ENCODE data around the gene ZNF205. TPM values are rescaled to one million over a fixed set of nuclear protein-coding genes. Genes with fewer than 3 reads are reported as not detected.
A peak's percentile ranks its signal among the peaks of the same experiment; 100 is the strongest.

Gene ZNF205
- total and polyA plus RNA-seq, 2 of the 13 experiments (the other 11 are each of a cell fraction or from before 2014, with no cell fraction given): 5.8 to 10.2 TPM

DNA sequence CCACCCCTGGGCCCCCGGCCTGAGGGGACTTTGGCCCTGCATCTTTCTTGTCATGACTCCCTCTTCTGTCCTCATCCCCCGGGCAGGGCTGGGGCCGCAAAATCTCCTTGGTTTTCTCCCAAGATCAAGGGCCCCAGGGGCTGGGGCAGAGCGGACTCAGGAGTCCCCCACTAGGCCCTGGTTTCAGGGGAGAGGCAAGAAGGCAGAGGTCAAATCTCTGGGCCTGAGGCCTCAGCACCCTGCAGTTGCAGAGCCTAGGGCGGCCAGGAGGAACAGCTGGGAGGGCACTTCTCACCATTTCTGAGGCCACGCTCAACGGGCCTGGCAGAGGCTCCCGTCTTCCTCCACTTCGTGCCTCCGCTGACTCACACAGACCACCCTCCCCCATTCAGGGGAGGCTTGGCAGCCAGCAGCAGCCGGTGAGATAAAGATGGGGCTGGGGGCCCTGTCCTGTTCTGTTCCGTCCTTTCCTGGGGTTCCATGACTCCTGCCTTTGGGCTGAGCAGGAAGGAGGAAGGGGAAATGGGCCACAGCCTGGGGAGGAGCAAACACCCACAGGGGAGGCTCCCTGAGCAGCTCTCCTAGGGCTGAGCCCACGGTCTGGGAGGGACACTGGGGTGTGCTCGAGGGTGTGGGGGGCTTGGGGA lies 25.7 kb upstream of the ZNF205 start (continued):
- TF ChIP-seq, protein P1, sequence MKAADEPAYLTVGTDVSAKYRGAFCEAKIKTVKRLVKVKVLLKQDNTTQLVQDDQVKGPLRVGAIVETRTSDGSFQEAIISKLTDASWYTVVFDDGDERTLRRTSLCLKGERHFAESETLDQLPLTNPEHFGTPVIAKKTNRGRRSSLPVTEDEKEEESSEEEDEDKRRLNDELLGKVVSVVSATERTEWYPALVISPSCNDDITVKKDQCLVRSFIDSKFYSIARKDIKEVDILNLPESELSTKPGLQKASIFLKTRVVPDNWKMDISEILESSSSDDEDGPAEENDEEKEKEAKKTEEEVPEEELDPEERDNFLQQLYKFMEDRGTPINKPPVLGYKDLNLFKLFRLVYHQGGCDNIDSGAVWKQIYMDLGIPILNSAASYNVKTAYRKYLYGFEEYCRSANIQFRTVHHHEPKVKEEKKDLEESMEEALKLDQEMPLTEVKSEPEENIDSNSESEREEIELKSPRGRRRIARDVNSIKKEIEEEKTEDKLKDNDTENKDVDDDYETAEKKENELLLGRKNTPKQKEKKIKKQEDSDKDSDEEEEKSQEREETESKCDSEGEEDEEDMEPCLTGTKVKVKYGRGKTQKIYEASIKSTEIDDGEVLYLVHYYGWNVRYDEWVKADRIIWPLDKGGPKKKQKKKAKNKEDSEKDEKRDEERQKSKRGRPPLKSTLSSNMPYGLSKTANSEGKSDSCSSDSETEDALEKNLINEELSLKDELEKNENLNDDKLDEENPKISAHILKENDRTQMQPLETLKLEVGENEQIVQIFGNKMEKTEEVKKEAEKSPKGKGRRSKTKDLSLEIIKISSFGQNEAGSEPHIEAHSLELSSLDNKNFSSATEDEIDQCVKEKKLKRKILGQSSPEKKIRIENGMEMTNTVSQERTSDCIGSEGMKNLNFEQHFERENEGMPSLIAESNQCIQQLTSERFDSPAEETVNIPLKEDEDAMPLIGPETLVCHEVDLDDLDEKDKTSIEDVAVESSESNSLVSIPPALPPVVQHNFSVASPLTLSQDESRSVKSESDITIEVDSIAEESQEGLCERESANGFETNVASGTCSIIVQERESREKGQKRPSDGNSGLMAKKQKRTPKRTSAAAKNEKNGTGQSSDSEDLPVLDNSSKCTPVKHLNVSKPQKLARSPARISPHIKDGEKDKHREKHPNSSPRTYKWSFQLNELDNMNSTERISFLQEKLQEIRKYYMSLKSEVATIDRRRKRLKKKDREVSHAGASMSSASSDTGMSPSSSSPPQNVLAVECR (CRISPR knock-in tag; IDR thresholded peaks at IDR 0.05; ENCODE audit: borderline replicate concordance): peak; percentile 52; the same call in 1 of the 2 replicates
- TF ChIP-seq SRSF1 (optimal IDR thresholded peaks at IDR 0.05; ENCODE audit: low read depth, low read length) (peak; percentile 89), ZBTB20 (CRISPR knock-in tag; IDR thresholded peaks at IDR 0.05; ENCODE audit: borderline replicate concordance, low read depth) (peak; percentile 28; the same call in 1 of the 2 replicates), KDM4B (CRISPR knock-in tag; IDR thresholded peaks at IDR 0.05) (0 out of 2 replicates have a peak, but pooled peaks have one; percentile 27), POGZ (CRISPR knock-in tag; IDR thresholded peaks at IDR 0.05) (0 out of 2 replicates have a peak, but pooled peaks have one; percentile 5), KLF6 (CRISPR knock-in tag; IDR thresholded peaks at IDR 0.05) (0 out of 2 replicates have a peak, but pooled peaks have one; percentile 12), ERF (CRISPR knock-in tag; IDR thresholded peaks at IDR 0.05) (peak; percentile 11; the same call in 1 of the 2 replicates), PAX8 (CRISPR knock-in tag; IDR thresholded peaks at IDR 0.05; ENCODE audit: borderline replicate concordance) (peak; percentile 74; the same call in 1 of the 2 replicates), ETV5 (CRISPR knock-in tag; IDR thresholded peaks at IDR 0.05; ENCODE audit: borderline replicate concordance) (peak; percentile 86), SKIL (CRISPR knock-in tag; IDR thresholded peaks at IDR 0.05; ENCODE audit: borderline replicate concordance) (peak; percentile 30; the same call in 1 of the 2 replicates), MEIS2 (CRISPR knock-in tag; IDR thresholded peaks at IDR 0.05) (peak; percentile 29; the same call in 1 of the 2 replicates), KLF16 (CRISPR knock-in tag; IDR thresholded peaks at IDR 0.05) (peak in 1 of 2 experiments; percentile 22; a peak in 1 of 4 replicates)
- TF ChIP-seq, protein P2, sequence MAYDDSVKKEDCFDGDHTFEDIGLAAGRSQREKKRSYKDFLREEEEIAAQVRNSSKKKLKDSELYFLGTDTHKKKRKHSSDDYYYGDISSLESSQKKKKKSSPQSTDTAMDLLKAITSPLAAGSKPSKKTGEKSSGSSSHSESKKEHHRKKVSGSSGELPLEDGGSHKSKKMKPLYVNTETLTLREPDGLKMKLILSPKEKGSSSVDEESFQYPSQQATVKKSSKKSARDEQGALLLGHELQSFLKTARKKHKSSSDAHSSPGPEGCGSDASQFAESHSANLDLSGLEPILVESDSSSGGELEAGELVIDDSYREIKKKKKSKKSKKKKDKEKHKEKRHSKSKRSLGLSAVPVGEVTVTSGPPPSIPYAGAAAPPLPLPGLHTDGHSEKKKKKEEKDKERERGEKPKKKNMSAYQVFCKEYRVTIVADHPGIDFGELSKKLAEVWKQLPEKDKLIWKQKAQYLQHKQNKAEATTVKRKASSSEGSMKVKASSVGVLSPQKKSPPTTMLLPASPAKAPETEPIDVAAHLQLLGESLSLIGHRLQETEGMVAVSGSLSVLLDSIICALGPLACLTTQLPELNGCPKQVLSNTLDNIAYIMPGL (CRISPR knock-in tag; IDR thresholded peaks at IDR 0.05; ENCODE audit: borderline replicate concordance in 1 of 2, low read depth in 1 of 2): peak in 1 of 2 experiments; percentile 33; a peak in 2 of 4 replicates
- TF ChIP-seq, protein P3, sequence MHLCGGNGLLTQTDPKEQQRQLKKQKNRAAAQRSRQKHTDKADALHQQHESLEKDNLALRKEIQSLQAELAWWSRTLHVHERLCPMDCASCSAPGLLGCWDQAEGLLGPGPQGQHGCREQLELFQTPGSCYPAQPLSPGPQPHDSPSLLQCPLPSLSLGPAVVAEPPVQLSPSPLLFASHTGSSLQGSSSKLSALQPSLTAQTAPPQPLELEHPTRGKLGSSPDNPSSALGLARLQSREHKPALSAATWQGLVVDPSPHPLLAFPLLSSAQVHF (CRISPR knock-in tag; IDR thresholded peaks at IDR 0.05): no peak
- TF ChIP-seq, protein P4, sequence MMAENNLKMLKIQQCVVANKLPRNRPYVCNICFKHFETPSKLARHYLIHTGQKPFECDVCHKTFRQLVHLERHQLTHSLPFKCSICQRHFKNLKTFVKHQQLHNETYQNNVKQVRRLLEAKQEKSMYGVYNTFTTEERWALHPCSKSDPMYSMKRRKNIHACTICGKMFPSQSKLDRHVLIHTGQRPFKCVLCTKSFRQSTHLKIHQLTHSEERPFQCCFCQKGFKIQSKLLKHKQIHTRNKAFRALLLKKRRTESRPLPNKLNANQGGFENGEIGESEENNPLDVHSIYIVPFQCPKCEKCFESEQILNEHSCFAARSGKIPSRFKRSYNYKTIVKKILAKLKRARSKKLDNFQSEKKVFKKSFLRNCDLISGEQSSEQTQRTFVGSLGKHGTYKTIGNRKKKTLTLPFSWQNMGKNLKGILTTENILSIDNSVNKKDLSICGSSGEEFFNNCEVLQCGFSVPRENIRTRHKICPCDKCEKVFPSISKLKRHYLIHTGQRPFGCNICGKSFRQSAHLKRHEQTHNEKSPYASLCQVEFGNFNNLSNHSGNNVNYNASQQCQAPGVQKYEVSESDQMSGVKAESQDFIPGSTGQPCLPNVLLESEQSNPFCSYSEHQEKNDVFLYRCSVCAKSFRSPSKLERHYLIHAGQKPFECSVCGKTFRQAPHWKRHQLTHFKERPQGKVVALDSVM (CRISPR knock-in tag; IDR thresholded peaks at IDR 0.05): peak; percentile 80

All from HepG2 (cell line).